Effector CD8-positive, alpha-beta T cell (primary cell): ENCODE data around the gene CCDC116.
"Not testable (repeated sequence)": the region's sequence is repeated elsewhere in the genome, so short reads cannot be mapped to it uniquely, and the experiment has no call there.

Experiments used
- DNase-seq: peaks from one replicate; lab custom pipeline; 2025; lab: John Stamatoyannopoulos, UW

Gene CCDC116

GRCh38 chr22:21609556-21610157, 22.9 kb upstream of the CCDC116 start:
- DNase-seq: not testable (repeated sequence)

- DNase-seq: no peak
Observed at GRCh38 chr22:21611210-21611977, 21.2 kb upstream of the CCDC116 start.

- no peak for DNase-seq
Observed at GRCh38 chr22:21612858-21613257, 19.7 kb upstream of the CCDC116 start.

- no peak for DNase-seq
Observed at GRCh38 chr22:21613553-21614233, 18.9 kb upstream of the CCDC116 start.

- no peak for DNase-seq
Observed at GRCh38 chr22:21615731-21616130, 16.8 kb upstream of the CCDC116 start.

GRCh38 chr22:21617337-21617736, 15.2 kb upstream of the CCDC116 start:
- DNase-seq: not testable (repeated sequence)

GRCh38 chr22:21621025-21621424, 11.5 kb upstream of the CCDC116 start:
- no peak for DNase-seq

GRCh38 chr22:21622011-21622918, 10.3 kb upstream of the CCDC116 start:
- DNase-seq: no peak

- no peak for DNase-seq
Observed at GRCh38 chr22:21622919-21623647, 9.5 kb upstream of the CCDC116 start.

- DNase-seq: no peak
Observed at GRCh38 chr22:21623648-21623970, 9.0 kb upstream of the CCDC116 start.

- DNase-seq: peak; percentile 20
Observed at GRCh38 chr22:21624120-21624879, 8.3 kb upstream of the CCDC116 start.

GRCh38 chr22:21624880-21625791, 7.4 kb upstream of the CCDC116 start:
- no peak for DNase-seq

- no peak for DNase-seq
Observed at GRCh38 chr22:21626073-21626734, 6.4 kb upstream of the CCDC116 start.

GRCh38 chr22:21626735-21627469, 5.7 kb upstream of the CCDC116 start:
- no peak for DNase-seq

- DNase-seq: no peak
Observed at GRCh38 chr22:21628386-21629254, 3.9 kb upstream of the CCDC116 start.

GRCh38 chr22:21629255-21630149, 3.1 kb upstream of the CCDC116 start, which contains the start of gene YDJC:
YDJC (minus strand) TSS chr22:21630022; CDS start chr22:21630014, 8 bp downstream.
- peak; percentile 90 for DNase-seq
